Activated T-cell treated with anti-CD3 and anti-CD28 coated beads for 24 hours (primary cell): ENCODE measurements around the gene PHRF1.

Experiments
- DNase-seq: peaks from one replicate; pipeline ENCODE4 v3.0.0-alpha.2; 2020; ENCODE audit warnings: low read depth

Gene PHRF1

GRCh38 chr11:575996-576768 lies at the start of gene PHRF1:
Gene PHRF1, plus strand, starts transcription at chr11:576470. Its CDS starts 5,043 bp downstream, at chr11:581513.
- peak; percentile 90 for DNase-seq

GRCh38 chr11:528166-528814 lies 48.0 kb upstream of the PHRF1 start:
- DNase-seq: no peak

GRCh38 chr11:528815-529727 lies 47.2 kb upstream of the PHRF1 start:
- DNase-seq: no peak

- DNase-seq: no peak
Measured at GRCh38 chr11:529728-530411, 46.4 kb upstream of the PHRF1 start.

GRCh38 chr11:530960-531831 lies 45.1 kb upstream of the PHRF1 start:
- no peak for DNase-seq

- DNase-seq: no peak
Measured at GRCh38 chr11:531919-532526, 44.2 kb upstream of the PHRF1 start.

- DNase-seq: no peak
Measured at GRCh38 chr11:532527-532985, 43.7 kb upstream of the PHRF1 start.

GRCh38 chr11:532986-533585 lies 43.2 kb upstream of the PHRF1 start:
- no peak for DNase-seq

- no peak for DNase-seq
Measured at GRCh38 chr11:533586-534395, 42.5 kb upstream of the PHRF1 start.

GRCh38 chr11:534396-535209 lies 41.7 kb upstream of the PHRF1 start:
- DNase-seq: no peak

- no peak for DNase-seq
Measured at GRCh38 chr11:535210-535518, 41.1 kb upstream of the PHRF1 start.

- peak; percentile 95 for DNase-seq
Measured at GRCh38 chr11:535519-536454, 40.5 kb upstream of the PHRF1 start, which contains the start of gene HRAS. Gene HRAS, minus strand, starts transcription at chr11:535576.

GRCh38 chr11:536841-537621 lies 39.2 kb upstream of the PHRF1 start, which contains the start of gene LRRC56:
Gene LRRC56, plus strand, starts transcription at chr11:537527. Its CDS starts 3,158 bp downstream, at chr11:540685.
- DNase-seq: peak; percentile 89

- no peak for DNase-seq
Measured at GRCh38 chr11:537622-538430, 38.4 kb upstream of the PHRF1 start.

- DNase-seq: no peak
Measured at GRCh38 chr11:538431-539051, 37.7 kb upstream of the PHRF1 start.
